GM12892 (cell line): ENCODE measurements around the gene RMND1.

Experiments
- POLR2A ChIP-seq: IDR thresholded peaks from 2 replicates; pipeline ENCODE4 v1.6.1; 2011; ENCODE audit warnings: low read depth, low read length, control low read depth
- POLR2AphosphoS5 ChIP-seq: IDR thresholded peaks from 2 replicates; pipeline ENCODE4 v1.6.1; 2011; ENCODE audit warnings: low read depth, low read length, control low read depth
- TAF1 ChIP-seq: IDR thresholded peaks from 2 replicates; pipeline ENCODE4 v1.6.1; 2011; ENCODE audit warnings: low read depth, mild to moderate bottlenecking, control low read depth, low read length, borderline replicate concordance

DNA sequence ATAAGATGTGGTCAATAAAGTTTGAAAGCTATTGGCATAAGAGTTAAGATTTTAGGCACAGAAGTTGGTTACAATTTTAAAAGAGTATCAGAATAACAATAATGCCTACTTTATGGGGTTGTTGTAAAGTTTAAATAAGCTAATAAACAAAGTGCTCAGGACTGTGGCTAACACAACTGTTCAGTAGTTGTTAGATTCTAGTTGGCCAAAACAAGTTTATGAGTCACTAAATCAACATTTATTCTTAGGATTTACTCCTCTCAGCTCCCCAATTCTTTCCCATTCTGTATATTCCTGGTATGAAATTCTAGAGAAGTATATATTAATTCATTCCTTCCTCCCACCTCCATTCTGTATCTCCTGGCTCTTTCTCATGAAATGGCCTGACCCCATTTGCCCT lies 14.5 kb downstream of the RMND1 start:
- TF ChIP-seq POLR2A (no peak), POLR2AphosphoS5 (no peak), TAF1 (no peak)
